Smooth muscle cell (in vitro differentiated cells): Measurements from ENCODE around the gene NSMCE1. TPM values are rescaled to one million over a fixed set of nuclear protein-coding genes. Genes with fewer than 3 reads are reported as not detected.

Source experiments
- DNase-seq: peaks from one replicate; lab custom pipeline; 2025; ENCODE audit not compliant: unreplicated experiment; lab: John Stamatoyannopoulos, UW
- H2AFZ ChIP-seq: fragments of 200-600 bp; sonication (generic); 2 replicates; pipeline ENCODE4 v1.6.0; 2016; ENCODE audit warnings: antibody characterized with exemption, low read depth, mild to moderate bottlenecking
- H3F3A ChIP-seq: fragments of 200-600 bp; sonication (generic); 2 replicates; pipeline ENCODE4 v1.6.0; 2017; ENCODE audit warnings: antibody characterized with exemption, low read depth
- H3K27ac ChIP-seq: fragments of 200-600 bp; sonication (generic); 2 replicates; pipeline ENCODE4 v1.5.1; 2016; ENCODE audit warnings: low read depth, mild to moderate bottlenecking
- H3K27me3 ChIP-seq: fragments of 200-600 bp; sonication (generic); 2 replicates; pipeline ENCODE4 v1.6.1; 2016; ENCODE audit warnings: low read depth, mild to moderate bottlenecking
- H3K36me3 ChIP-seq: fragments of 200-600 bp; sonication (generic); 2 replicates; pipeline ENCODE4 v1.5.1; 2016; ENCODE audit warnings: low read depth
- H3K4me1 ChIP-seq: fragments of 200-600 bp; sonication (generic); 2 replicates; pipeline ENCODE4 v1.5.1; 2016; ENCODE audit warnings: low read depth
- H3K4me2 ChIP-seq: fragments of 200-600 bp; sonication (generic); 2 replicates; pipeline ENCODE4 v1.6.0; 2016; ENCODE audit warnings: mild to moderate bottlenecking
- H3K4me3 ChIP-seq: fragments of 200-600 bp; sonication (generic); 2 replicates; pipeline ENCODE4 v1.5.1; 2016; ENCODE audit warnings: mild to moderate bottlenecking
- H3K79me2 ChIP-seq: fragments of 200-600 bp; sonication (generic); 2 replicates; pipeline ENCODE4 v1.6.0; 2016; ENCODE audit warnings: low read depth, mild to moderate bottlenecking
- H3K9ac ChIP-seq: fragments of 200-600 bp; sonication (generic); 2 replicates; pipeline ENCODE4 v1.6.0; 2016; ENCODE audit warnings: low read depth
- H3K9me3 ChIP-seq: fragments of 200-600 bp; sonication (generic); replicated peaks from 2 replicates; pipeline ENCODE4 v1.5.1; 2016; ENCODE audit warnings: low read depth
- H4K20me1 ChIP-seq: fragments of 200-600 bp; sonication (generic); 2 replicates; pipeline ENCODE4 v1.6.0; 2016; ENCODE audit warnings: low read depth
- WGBS: methylation state at CpG from one replicate; pipeline ENCODE4 v1.1.7; 2016; ENCODE audit warnings: low lambda C conversion rate; 5-methylcytosine and 5-hydroxymethylcytosine counted together
- polyA plus RNA-seq: library from polyadenylated mRNA; unstranded; fragments of >200 nt; fragmentation: Nextera tagmentation; extraction: Ambion mirVana; gene quantifications from 2 replicates; pipeline ENCODE4 v1.2.1, GENCODE V29; 2016
- total RNA-seq: library from RNA; depleted of rRNA; stranded (reverse); fragments of >200 nt; gene quantifications from 2 replicates; pipeline ENCODE4 v1.2.3, GENCODE V29; 2014
- TF ChIP-seq, protein P1 (sequence below): fragments of 200-600 bp; sonication (generic); IDR thresholded peaks from 2 replicates; pipeline ENCODE4 v1.5.1; 2017; ENCODE audit warnings: borderline replicate concordance, mild to moderate bottlenecking, antibody characterized with exemption; ENCODE audit not compliant: insufficient read depth, poor library complexity, severe bottlenecking

Gene NSMCE1
- total and polyA plus RNA-seq, 2 experiments from 2014 or later: 36.9 to 59.1 TPM

DNA sequence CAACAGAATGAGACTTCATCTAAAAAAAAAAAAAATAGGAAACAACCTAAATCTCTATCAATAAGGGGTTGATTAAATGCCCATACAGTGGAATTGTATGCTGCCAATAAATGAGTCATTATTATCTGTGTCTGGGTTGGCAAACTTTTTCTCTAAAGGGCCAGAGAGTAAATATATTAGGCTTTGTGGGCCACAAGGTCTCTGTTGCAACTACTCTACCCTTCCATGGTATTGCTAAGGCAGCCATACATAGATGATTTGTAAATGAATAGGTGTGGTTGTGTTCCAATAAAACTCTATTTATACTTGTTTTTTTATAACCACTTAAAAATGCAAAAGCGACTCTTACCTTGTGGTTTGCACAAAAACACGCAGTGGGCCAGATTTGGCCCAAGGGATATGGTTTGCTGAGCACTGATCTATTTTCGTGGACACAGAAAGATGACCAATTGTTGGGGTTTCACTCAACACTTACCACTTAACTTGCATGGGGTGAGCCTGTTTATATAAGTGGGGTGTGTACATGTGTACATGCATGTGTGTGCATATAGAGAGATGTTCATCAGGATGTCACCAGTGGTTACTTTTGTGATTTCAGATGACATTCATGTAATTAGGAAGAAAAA, 32.8 kb upstream of the NSMCE1 start:
- Histone ChIP-seq H3K27me3 (no peaks in the 10 kb centered on the region), H2AFZ (no peak overlapping the region), H3K27ac (no peak overlapping the region), H4K20me1 (no peaks in the 10 kb centered on the region), H3K36me3 (no peaks in the 10 kb centered on the region), H3K4me1 (no peaks in the 10 kb centered on the region), H3K4me2 (no peak overlapping the region), H3K9ac (no peak overlapping the region), H3K4me3 (no peak overlapping the region), H3F3A (no peaks in the 10 kb centered on the region), H3K9me3 (no peaks in the 10 kb centered on the region), H3K79me2 (no peaks in the 10 kb centered on the region)
- 91% methylated on average over 3 of the region's 3 CpGs for WGBS
- no peak for DNase-seq
- TF ChIP-seq, protein P1, sequence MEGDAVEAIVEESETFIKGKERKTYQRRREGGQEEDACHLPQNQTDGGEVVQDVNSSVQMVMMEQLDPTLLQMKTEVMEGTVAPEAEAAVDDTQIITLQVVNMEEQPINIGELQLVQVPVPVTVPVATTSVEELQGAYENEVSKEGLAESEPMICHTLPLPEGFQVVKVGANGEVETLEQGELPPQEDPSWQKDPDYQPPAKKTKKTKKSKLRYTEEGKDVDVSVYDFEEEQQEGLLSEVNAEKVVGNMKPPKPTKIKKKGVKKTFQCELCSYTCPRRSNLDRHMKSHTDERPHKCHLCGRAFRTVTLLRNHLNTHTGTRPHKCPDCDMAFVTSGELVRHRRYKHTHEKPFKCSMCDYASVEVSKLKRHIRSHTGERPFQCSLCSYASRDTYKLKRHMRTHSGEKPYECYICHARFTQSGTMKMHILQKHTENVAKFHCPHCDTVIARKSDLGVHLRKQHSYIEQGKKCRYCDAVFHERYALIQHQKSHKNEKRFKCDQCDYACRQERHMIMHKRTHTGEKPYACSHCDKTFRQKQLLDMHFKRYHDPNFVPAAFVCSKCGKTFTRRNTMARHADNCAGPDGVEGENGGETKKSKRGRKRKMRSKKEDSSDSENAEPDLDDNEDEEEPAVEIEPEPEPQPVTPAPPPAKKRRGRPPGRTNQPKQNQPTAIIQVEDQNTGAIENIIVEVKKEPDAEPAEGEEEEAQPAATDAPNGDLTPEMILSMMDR: no peak

DNA sequence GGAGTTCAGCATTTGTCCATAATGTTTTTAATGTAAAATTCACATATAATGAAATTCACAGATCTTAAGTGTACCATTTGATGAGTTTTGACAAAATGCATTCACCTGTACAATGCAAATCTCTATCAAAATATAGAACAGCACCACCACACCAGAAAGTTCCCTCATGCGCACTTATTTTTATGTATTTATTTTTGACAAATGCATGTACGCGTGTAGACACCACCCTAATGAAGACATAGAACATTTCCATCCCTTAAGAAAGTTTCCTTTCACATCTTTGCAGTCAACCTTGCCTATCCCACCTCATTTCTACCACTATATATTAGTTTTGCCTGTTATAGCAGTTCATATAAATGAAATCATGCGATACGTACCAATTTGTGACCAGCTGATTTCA, 29.6 kb upstream of the NSMCE1 start:
- Histone ChIP-seq H3K36me3 (no peaks in the 10 kb centered on the region), H3K4me2 (no peak overlapping the region), H3K9ac (no peak overlapping the region), H3K9me3 (no peaks in the 10 kb centered on the region), H2AFZ (no peak overlapping the region), H3K27ac (no peak overlapping the region), H3K4me1 (no peaks in the 10 kb centered on the region), H3K27me3 (no peaks in the 10 kb centered on the region), H3K4me3 (no peak overlapping the region), H4K20me1 (no peaks in the 10 kb centered on the region), H3F3A (no peaks in the 10 kb centered on the region), H3K79me2 (no peaks in the 10 kb centered on the region)
- TF ChIP-seq, protein P1: no peak
- 94% methylated on average over 5 of the region's 5 CpGs for WGBS
- DNase-seq: no peak

DNA sequence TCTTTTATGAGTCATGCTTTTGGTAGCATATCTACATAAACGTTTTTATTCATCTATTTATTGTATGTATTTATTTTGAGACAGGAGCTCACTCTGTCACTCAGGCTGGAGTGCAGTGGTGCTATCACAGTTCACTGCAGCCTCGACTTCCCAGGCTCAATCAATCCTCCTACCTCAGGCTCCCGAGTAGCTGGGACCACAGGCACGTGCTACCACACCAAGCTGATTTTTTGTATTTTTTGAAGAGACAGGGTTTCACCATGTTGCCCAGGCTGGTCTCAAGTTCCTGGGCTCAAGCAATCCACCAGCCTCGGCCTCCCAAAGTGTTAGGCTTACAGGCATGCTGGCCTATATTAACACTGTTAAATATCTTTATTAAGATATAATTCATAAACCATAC, 24.8 kb upstream of the NSMCE1 start:
- Histone ChIP-seq H3K9ac (no peak overlapping the region), H3K36me3 (no peaks in the 10 kb centered on the region), H3K4me3 (no peak overlapping the region), H3K79me2 (no peaks in the 10 kb centered on the region), H3K4me2 (no peak overlapping the region), H3K4me1 (no peaks in the 10 kb centered on the region), H3F3A (no peaks in the 10 kb centered on the region), H3K9me3 (no peaks in the 10 kb centered on the region), H4K20me1 (no peaks in the 10 kb centered on the region), H3K27ac (no peak overlapping the region), H2AFZ (no peak overlapping the region), H3K27me3 (no peaks in the 10 kb centered on the region)
- 73% methylated on average over 5 of the region's 5 CpGs for WGBS
- TF ChIP-seq, protein P1: no peak
- DNase-seq: no peak

DNA sequence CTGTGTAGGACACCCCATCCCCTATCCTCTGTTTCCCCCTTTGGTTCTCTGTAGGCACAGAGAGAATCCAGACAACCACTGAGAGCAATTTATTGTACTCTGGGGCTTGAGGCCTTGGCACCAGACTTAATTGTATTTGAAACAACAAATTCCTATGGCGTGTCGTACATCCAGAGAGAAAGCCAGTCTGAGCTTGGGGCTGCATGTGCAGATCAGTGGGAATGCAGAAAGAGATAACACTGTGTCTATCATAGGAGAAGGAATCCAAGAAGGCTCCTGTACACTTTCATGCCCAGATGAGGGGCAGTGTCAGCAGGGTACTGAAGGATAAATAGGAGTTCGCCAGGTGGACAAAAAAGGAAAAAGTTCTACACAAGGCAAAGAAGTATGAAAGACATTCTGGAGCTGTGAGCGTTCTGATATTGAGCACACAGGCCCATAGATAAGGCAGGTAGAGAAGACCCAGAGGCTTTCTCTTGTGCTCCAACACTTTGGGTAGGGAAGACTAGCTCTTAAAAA, 23.2 kb upstream of the NSMCE1 start:
- no peak for DNase-seq
- Histone ChIP-seq H3K27me3 (no peaks in the 10 kb centered on the region), H2AFZ (no peak overlapping the region), H3K4me2 (no peak overlapping the region), H3K4me3 (no peak overlapping the region), H3F3A (no peaks in the 10 kb centered on the region), H3K27ac (no peak overlapping the region), H3K4me1 (no peaks in the 10 kb centered on the region), H3K79me2 (no peaks in the 10 kb centered on the region), H3K9me3 (no peaks in the 10 kb centered on the region), H4K20me1 (no peaks in the 10 kb centered on the region), H3K36me3 (no peaks in the 10 kb centered on the region), H3K9ac (no peak overlapping the region)
- 87% methylated on average over 4 of the region's 4 CpGs for WGBS
- TF ChIP-seq, protein P1: no peak
